Activated CD8-positive, alpha-beta memory T cell treated with anti-CD3 and anti-CD28 coated beads, Interleukin-2, amount 50 U/mL, for 1 hour (primary cell): ENCODE measurements around the gene KIAA0930.
A peak's percentile ranks its signal among the peaks of the same experiment; 100 is the strongest.

Experiments used
- DNase-seq: peaks from one replicate; pipeline ENCODE4 v3.0.0-alpha.2; 2020; ENCODE audit errors: extremely low read depth

KIAA0930 gene

DNA sequence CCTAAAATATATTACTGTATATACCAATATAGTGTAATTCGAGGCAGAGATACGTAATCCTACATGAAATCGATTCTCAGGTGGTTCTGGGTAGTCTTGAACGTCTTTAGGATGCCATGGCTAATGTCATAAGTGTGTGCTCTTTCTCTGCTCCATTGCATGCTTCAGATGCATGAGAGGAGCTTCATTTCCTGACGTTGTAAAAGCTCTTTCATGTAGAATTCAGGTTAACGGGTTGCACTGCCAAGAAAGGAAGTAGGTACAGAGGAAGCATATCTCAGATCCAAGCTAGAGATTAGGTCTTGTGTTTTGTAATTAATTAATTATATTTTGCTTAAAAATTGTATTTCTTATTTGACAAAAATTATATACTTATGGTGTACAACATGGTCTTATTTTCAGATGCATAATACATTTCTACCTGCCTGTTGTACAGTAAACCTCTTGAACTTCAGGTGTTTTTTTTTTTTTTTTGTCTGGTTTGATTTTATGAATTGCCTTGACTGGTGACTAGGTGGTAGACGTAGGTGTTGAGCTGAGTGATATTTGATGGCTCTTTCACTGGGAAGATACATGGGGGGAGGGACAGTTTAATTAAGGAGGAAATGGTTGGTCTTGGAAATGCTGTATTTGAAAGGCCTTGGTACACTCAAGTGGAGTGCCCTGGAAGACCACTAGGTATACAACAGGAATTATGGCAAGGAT is 67.7 kb downstream of the KIAA0930 start:
- no peak for DNase-seq

DNA sequence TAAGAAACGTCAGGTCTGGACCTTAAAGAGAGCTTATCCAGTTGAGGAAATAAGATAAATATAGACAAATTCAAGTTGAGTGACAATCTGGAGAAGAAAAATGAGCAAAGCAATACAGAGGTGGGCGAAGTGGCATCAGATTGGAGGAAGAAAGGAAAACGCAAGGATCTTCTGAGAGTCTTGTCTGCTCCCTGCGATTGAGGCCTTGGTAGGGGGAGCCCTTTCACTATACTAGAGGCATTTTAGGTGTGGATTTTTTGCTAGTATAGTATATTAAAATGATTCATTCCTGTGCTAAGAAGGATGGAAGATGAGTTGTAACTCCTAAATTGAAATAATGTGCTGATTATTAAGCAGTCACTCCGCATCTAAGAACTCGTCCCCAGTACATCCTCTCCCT is 68.9 kb downstream of the KIAA0930 start:
- DNase-seq = no peak

DNA sequence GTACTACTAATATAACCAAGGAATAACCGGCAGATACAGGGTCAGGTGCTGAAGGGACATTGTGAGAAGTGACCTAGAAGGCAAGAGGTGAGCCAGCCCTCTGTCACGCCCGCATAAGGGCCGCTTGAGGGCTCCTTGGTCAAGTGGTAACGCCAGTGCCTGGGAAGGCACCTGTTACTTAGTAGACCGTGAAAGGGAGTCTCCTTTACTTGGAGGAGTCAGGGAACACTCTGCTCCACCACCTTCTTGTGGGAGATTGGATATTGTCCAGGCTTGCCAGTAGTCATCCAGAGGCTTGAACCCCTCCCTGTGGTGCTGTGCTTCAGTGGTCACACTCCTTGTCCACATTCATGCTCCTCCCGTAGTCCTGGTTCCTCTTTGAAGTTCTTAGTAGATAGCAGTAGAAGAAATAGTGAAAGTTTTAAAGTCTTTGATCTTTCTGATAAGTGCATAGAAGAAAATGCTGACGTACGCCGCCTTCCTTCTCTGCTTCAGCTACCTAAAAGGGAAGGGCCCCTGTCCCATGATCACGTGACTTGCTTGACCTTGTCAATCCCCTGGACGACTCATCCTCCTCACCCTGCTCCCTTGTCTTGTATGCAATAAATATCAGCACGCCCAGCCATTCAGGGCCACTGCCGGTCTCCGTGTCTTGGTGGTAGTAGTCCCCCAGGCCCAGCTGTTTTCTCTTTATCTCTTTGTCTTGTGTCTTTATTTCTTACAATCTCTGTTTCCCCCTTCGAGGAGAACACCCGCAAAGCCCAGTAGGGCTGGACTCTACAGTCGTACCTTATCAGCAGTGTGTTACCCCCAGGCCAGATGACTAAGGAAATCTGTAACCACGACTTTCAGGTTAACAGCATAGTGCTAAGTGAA is 70.9 kb downstream of the KIAA0930 start:
- DNase-seq = no peak

DNA sequence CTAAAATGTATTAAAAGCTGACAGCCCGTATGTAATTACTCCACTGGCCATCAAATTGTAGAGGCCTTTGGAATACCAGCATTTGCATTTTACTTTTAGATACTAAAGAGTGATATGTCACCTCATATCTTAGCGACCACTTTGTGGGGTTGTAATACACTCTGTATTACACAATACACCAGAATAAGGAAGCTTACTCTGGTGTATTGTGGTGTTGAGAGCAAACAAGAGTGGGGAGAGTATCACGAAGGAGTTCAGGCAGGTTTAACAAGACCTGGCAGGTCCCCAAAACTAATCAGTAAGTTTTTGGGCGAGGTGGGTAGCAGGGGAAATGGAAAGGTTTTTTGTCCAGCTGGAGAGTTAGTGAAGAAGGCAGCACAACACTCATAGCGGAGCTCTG is 73.8 kb downstream of the KIAA0930 start:
- DNase-seq = no peak

DNA sequence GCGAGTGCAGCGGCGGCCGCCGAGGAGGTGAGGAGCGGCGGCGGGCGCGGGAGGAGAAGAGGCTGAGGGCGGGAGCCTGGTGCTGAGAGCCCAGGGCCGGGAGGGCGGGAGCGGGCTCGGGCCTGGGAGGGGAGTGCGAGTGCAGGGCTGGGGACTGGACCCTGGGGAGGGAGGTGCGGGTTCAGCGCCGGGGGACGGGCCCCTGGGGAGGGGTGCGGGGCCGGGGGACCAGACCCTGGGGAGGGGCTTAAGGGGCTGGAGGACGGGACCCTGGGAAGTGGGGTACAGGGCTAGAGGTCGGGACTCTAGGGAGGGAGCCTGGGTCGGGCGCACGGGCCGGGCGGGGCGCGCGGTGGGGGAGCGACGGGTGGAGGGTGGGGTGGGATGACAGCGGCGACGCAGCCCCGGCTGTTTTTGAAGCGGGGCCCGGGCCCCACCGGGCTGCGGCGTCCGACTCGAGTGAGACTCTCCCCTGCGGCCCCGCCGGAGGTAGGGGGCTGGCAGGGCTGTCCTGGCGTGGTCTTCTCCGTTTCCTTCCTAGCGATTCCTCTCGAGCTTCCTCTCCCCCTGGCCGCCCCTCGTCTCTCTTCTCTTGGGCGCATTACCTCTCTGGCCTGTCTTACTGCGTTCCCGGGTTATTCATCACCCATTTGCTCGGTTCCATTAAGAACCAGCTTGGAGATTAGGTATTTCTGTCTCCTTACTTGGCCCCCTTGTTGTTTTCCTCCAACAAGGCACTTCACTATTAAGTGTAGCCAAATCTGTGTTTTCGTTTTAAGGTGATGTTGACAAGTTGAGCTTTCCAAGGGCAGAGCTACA is 76.2 kb downstream of the KIAA0930 start:
- no peak for DNase-seq

DNA sequence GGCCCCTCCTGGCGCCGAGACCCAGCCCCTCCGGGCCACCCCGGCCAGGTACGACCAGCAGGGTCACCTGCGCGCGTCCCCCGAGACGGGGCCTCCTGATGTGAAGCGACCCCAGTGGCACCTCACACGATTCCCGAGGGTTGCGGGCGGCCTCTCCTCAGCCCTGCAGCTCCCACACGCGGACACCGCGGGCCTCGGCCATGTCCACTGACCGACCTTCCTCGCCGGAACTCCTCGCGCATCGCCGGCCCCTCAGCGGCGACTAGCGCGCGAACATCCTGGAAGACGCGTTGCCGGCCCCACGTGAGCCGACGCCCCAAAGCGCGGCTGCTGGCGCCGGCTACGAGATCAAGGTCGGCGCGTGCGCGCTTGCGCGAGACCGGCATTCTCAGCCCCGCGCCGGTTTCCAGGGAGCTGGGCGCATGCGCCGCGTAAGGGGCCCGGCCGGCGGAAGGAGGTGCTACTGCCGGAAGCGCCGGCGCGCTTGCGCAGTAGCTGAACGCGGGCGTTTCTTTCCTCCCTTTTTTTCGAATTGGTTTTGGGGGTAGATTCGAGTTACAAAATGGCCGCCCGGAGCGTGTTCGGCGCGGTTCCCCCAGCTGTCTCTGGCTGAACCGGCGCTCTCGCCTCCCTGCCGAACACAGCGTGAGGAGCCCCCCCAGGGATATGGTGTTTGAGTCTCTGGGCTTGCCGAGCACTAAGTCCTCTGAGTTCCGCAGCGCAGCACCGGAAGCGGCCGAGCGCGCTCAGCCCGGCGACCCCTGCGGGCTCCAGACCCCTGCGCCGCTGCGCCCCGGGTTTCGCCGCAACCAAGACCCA is 77.0 kb downstream of the KIAA0930 start, which contains the start of gene NUP50:
NUP50 (plus strand) TSS at position 475 of the 819 bp plus-strand sequence. CDS start 4,253 bp downstream, outside the sequence.
- DNase-seq = peak; percentile 79

DNA sequence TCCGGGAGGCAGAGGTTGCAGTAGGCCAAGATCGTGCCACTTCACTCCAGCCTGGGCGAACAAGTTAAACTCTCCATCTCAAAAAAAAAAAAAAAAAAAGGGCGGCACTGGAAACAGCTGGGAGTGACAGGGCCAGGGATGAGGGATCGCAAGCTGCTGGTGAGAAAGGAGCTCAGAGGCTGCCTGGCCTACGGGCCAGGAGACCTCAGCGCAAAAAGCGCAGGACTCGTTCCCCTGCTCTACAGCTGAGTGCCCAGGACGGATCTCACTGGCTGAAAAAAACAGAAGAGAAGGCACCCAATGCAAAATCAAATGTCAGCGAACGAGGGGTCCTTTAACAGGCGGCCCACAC is 77.6 kb downstream of the KIAA0930 start:
- no peak for DNase-seq

DNA sequence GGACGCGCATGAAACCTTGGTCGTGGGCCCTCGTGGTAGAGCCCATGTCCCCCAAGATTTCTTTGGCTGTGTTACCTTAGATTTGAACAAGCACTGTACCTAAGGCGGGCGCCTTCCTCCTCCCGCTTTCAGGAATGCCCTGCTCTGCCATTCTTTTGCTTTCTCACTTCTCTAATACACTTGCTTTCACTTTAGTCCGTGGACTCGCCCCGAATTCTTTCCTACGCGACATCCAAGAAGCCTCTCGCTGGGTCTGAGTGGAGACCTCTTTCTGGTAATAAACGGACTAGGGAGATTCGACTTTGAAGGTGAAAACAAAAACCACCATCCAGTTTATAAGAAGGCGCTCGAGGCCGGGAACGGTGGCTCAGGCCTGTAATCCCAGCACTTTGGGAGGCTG is 78.2 kb downstream of the KIAA0930 start:
- no peak for DNase-seq

DNA sequence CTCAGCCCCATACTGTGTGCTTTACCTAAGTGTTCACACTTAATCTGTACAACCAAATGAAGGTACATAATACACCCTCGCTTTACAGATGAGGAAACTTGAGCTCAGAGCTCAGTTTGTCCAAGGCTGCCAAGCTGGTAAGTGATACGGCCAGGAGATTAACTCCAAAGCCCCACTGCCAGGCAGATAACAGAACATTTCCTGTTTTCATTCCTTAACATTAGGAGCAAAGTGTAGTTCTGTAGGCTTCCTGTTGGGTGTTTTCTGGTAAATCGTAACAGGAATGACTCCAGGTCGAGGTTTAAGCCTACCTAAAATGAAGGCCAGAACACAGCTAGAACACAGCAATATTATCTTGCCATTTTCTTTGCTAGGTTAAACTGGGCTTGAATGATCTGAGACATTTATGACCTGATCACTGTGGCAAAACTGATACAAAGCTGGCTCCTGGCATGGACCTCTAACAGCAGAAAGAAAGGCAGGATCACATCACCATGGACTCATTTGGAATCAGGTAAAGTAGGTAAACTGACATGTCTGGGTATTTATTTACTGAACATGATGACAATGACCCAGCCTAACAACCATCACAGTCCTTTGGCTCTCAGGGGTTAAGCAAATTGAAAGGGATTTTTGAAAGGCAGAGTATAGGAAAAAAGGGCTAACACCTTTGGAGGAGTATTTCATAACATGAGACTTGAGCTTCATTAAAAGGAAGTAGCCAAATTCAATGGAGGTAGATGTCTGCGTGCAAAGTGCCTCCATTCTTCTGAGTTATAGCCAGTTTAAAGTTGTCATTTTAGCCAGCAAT is 80.8 kb downstream of the KIAA0930 start:
- no peak for DNase-seq

DNA sequence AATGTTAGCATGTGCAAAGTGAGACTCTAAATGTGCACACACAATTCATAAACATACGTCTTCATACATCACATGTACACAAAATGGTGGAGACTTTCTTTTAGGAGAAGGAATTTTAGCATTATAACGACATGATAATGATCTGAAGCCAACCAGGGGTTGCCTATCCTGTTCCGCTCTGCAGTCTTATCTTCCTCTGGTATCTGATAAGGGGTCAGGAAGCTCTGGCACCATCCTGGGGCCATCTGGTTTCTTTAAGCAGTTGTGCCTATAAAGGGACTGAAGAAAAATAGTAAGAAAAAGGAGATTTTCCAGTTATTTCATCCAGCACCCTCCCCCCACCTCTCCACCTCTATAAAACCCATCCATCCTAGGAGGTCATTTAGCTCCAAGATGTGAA is 82.8 kb downstream of the KIAA0930 start:
- DNase-seq = no peak

DNA sequence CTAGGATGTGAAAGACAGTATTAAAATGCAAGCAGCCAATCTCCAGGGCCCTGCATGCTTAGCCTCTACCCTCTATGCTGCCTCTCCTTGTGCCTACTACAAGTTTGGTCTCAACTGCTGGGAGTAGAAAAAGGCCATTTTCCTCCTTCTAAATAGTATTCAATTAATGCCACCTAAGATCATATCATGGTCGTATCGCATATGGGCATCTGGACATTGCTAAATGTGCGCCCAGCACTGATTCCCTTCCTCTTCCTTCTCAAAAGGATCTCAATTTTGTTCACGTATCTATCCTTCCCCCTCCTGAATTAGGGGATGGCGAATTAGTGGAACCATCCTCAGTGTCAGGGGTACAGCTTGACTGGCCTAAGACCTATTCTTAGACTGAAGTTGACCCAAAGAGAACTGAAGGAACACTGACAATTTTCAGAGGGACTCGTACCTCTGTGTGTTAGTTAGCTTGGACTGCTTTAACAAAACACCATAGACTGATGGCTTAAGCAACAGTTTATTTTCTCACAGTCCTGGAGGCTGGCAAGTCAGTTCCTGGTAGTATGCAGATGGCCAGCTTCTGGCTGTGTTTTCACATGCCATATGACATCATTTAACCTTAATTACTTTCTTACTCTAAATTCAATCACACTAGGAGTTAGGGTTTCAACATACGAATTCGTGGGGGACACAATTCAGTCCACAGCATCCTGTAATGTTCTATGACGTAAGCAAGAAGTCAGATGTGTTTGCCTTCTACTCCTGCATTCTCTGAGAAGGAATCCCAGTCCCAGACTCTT is 85.4 kb downstream of the KIAA0930 start:
- DNase-seq = no peak

DNA sequence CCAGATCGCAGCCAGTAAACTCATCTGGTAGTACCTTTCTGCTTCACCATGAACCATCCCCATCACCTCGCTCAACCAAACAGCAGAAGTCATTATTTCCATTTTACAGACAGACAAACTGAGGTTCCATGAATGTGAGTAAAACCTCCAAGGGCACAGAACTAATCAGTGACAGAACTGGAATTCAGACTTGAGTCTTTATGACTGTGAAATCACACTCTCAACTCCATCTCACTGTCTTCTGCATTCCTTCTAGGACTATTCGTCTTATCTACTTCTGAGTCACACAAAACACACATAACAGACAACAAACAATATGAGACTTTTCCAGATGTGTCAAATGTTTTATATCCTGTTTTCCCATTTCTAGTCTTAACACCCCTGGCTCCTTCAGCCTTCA is 86.3 kb downstream of the KIAA0930 start:
- no peak for DNase-seq

DNA sequence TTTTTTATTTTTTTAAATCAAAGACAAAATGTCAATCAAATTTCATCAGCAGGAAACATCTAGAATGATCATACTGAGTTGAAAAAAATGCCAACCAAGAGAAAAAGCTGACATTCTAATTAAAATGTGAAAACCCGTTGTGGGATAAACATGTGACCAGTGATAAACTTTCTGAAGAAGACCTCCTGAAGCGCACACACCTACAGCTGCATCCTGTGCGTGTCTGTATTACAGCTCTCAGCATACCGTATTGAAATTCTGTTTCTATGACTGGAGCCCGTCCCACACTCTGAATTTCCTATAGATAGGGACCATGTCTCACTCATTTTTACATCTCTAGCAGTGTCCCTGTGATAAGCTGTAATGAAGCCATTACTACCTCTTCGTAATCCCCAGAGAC is 89.2 kb downstream of the KIAA0930 start:
- no peak for DNase-seq

DNA sequence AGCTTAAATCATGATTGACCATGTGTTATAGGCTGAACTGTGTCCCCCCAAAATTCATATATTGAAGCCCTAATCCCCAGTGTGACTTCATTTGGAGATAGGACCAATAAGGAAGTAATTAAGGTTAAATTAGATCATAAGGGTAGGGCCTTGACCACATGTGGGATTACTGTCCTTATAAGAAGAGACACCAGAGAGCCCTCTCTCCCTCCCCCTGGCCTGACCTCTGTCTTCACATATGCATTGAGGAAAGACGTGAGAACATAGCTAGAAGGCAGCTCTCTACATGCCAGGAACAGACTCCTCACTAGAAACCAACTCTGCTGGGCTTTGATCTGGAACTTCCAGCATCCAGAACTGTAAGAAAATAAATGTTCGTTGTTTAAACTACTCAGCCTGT is 90.6 kb downstream of the KIAA0930 start:
- no peak for DNase-seq

DNA sequence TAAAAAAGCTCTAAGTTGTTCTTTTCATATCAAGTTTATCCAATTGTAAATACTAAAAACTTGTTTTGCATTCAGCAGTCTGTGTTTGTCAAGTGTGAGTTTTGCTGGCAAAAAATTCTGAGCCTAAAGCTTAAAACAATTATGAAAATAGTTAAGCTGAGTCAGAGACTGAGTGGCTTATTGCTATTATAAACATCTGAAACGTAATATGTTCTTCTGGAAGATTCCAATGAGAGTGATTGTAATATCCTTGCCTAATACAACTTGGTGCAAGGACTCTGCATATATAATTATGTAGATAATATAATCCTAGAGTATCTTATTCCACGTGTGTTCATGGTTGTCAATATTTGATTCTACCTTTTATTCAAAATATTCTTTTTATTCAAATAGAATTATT is 91.0 kb downstream of the KIAA0930 start:
- DNase-seq = no peak

DNA sequence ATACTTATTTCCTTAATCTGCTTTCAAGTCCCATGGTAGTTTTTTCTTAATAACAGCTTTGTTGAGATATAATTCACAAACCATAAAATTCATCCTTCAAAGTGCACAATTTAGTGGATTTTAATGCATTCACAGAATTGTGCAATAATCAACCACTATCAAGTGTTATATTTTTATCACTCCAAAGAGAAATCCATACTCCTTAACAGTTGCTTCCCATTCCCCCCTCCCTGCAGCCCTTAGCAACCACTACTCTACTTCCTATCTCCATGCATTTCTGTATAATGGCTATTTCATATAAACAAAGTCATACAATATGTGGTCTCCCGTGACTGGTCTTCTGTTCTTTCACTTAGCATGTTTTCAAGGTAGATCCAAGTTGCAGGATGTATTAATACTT is 95.8 kb downstream of the KIAA0930 start:
- no peak for DNase-seq

DNA sequence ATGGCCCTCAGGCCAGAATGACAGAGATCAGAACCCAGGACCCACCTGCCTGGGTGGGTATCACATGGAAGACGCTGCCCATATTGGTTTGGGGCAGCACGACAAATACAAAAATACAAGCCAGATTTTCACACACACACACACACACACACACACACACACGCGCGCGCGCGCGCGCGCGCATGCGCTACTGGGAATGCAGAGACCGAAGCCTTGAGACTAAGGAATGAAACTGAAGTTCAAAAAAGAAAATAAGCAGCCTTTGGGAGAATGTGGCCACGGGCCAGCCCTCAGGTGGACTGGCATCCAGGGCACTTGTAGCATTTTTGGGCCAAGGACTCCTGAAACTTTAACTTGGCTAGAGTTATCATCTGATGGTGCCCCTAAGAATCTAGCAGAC is 98.3 kb downstream of the KIAA0930 start:
- DNase-seq = no peak
